Left renal cortex interstitium (tissue), 4 donors: ENCODE results near the gene NUBP2. TPM values are rescaled to one million over a fixed set of nuclear protein-coding genes. Genes with fewer than 3 reads are reported as not detected.

Source experiments
- DNase-seq, 4 donors: peaks; one replicate each; pipeline ENCODE4 v3.0.0-alpha.2; 2013; ENCODE audit warnings: low read depth in 4 of 4, low spot score in 2 of 4, missing footprints in 1 of 4
- polyA plus RNA-seq, 4 donors: library from polyadenylated mRNA; unstranded; fragments of 120-200 nt; gene quantifications; one replicate each; pipeline ENCODE4 v1.2.1, GENCODE V29; 2013; ENCODE audit not compliant: insufficient read length in 4 of 4

The NUBP2 gene, protein sequence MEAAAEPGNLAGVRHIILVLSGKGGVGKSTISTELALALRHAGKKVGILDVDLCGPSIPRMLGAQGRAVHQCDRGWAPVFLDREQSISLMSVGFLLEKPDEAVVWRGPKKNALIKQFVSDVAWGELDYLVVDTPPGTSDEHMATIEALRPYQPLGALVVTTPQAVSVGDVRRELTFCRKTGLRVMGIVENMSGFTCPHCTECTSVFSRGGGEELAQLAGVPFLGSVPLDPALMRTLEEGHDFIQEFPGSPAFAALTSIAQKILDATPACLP
- polyA plus RNA-seq, result 10 to 100 TPM; 35.4 to 69.3 (median 56.4) TPM

DNA sequence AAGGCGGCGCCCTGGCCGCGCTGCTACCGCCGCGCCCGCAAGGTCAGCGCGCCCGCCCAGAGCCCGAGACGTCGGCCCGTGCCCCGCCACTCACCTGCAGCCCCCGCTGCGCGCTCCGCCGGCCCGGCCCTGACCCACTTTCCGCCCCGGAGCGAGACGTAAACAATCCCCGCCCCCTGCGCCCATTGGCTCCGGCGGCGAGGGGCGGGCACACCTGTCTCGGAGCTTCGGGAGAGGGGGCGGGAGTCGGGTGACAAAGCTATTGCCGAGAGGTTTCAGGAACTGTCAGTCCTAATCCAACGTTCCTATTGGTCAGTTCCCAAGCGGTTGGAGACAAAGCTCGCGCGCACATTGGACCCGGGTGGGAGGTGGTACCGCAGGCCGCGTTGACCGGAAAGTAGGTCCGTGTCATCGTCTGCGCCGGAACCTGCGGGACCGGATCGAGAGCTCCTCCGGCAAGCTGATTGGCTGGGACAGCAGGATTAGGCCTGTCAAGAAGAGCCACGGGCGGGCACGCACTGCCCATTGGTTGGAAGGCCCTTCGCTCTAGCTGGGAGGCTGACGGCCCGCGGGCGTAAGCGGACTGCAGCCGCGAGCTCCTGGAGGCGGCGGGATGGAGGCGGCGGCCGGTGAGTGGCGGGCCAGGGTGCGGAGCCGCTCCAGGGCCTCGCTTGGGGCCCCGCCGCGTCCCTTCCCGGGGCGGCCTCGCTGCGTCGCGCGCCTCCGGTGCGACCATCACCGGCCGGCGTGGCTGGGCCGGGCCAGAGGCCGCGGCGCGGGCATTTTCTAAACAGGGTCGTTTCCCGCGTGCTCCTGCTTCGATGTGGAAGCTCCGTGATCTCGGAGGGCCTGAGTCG, at the start of gene NUBP2, which contains the start of gene SPSB3:
Gene NUBP2 (plus strand): TSS at position 553 of the 857 bp plus-strand sequence. CDS start 61 bp downstream, at position 614.
Gene SPSB3 (minus strand): TSS at position 164 of the 857 bp plus-strand sequence. CDS start 1,088 bp downstream, outside the sequence.
- peak; percentile 98 to 100 (median 99) for DNase-seq

DNA sequence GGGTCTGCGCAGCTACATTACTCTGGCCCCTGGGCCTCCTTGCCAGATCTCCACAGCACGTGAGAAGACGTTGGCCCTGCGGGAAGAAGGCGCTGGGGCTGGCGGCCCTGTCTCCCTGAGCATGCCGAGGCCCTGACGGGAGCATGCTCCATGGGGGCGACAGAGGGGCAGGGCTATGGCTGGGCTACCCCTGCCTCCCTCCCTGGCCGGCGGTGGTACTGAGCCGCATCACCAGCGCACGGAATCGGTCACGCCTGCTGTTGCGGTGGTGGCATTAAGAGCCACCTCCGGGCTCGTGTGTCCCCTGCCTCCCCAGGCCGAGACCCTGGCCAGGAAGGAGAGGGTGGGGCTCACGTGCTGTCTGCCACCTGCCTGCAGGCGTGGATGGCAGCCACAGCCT, 48.6 kb upstream of the NUBP2 start:
- no peak for DNase-seq

GRCh38 chr16:1734816-1735215, 47.9 kb upstream of the NUBP2 start:
- no peak for DNase-seq

DNA sequence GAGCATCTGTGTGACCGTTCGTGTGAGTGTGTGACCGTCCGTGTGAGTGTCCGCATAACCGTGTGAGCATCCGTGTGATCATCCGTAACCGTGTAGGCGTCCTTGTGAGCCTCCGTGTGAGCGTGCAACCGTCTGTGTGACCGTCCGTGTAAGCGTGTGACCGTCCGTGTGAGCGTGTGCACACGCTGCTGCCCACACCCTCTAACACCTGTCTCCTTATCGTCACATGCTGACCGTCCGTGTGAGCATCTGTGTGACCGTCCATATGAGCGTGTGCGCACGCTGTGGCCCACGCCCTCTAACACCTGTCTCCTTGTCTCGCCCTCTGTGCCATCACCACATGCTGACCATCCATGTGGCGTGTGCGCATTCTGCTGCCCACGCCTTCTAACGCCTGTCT, 42.5 kb upstream of the NUBP2 start:
- no peak for DNase-seq

GRCh38 chr16:1740781-1741490, 41.8 kb upstream of the NUBP2 start:
- no peak for DNase-seq

GRCh38 chr16:1741553-1742165, 41.1 kb upstream of the NUBP2 start:
- no peak for DNase-seq

DNA sequence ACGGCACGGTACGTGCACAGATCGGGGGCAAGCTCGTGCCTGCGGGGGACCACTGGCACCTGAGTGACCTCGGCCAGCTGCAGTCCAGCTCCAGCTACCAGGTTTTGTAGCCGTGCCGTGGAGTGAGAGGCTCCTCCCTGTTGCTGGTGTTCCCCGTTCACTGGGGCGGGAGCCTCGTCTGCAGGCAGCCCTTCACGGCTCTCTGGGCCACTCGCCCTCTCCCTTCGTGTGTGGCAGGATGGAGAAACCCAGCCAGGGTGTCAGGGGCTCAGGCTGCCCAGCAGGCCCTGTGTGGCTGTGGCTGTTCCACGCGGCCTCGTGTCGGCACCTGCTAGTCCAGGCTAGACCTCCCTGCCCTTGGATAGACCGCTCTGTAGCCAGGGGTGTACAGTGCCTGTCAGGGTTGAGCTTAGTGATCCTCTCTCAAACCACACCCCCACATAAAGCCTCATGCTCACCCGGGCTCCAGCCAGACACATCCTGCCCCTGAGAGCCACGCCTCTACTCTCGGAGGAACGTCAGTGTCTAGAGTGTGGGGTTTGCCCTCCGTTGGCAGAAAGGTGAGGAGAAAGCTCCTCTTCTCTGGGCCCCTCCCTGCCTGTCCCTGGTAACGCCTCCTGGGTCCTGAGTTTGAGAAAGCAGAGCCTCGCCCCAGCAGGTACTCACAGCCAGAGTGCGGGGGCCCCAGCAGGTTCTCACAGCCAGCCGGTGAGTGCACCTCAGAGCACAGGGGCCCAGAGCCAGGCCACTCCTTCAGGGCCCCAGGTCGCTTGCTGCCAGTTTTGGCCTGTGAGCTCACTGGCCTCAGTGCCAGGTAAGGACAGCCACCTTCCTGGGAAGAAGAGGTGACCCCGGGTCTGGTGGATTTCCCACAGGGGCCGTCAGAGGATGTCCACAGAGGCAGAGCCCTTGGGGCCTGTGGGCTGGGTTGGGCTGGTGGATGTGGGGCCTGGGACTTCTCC, 39.1 kb upstream of the NUBP2 start:
- no peak for DNase-seq

DNA sequence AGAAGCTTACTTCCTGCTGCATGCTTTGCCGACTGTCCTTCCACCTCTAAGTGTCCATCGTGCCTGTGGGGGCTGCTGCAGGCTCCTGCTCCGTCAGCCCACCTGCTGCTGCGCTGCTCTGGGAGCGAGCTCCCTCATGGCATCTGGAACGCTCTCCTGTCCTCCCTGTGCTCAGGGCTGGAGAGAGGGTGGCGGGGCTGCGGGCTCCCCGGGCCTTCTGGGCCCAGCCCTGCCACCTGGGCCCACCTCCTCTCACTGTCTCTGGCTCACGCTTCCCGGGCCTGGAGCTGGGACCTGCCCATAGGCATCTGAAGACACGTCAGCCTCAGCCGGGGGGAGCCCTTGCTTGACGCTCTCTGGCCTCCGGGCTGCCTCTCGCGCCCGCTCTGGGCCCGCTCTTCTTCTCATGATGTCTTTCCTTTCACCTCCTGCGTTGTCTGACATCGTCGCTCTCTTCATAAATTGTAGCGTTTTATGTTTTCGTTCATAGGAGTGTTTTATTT, 38.4 kb upstream of the NUBP2 start:
- no peak for DNase-seq

- DNase-seq, result no peak
Observed at GRCh38 chr16:1745181-1745899, 37.4 kb upstream of the NUBP2 start.

DNA sequence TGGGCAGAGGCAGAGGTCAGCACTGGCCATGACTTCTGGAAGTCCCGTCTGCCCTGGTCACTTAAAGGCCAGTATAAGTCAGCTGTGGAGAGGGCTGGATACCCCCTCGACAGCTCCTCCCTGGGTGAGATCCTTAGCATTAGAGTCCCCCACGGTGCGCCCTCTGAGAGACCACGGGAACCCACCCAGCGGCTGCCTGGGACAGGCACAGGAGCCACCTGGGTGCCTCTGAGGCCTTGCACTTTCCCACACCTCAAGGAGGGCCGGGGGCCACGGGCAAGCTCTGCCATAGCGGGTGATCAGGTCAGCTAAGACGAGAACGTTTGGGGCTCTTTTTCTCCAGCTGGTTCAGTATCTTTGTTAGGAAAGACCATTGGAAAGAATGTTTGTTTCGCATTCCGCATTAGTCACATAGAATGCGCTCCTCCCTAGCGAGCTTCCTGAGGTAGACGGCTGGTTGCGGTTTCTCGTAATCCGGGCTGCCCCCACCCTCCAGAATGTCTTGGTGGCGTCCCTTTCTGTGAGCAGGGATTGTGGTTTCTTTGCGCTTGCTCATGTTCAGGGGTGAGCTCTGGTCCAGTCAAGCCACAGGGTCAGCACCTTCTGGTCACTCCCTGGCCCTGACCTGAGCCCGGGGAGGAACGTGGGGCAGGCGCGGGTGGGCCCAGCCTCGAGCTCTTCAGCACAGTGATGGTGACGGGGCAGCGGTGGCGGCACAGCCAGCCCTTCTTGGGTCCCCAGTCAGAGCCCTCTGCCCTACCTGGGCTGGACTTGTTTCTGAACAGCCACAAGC, 36.7 kb upstream of the NUBP2 start:
- no peak for DNase-seq

DNA sequence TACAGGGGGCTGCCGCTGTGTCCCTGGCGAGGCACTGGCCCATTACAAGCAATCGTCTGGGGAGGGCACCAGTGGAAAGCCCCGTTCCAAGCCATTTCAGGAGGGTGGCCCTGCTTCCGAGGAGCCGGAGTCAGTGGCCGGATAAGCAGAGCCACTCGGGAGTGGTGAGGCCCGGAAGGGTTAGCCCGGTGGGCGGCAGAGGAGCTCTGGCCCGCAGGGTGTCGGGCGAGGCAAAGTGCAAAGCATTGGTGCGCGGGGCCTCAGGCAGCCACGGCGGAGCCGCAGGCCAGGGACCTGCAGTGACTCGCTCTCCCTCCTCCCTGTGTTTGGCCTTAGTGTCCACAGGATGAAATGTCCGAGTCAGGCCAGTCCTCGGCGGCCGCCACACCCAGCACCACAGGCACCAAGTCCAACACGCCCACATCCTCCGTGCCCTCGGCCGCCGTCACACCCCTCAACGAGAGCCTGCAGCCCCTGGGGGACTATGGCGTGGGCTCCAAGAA, 36.0 kb upstream of the NUBP2 start:
- DNase-seq, result no peak

GRCh38 chr16:1747934-1748333, 34.8 kb upstream of the NUBP2 start:
- no peak for DNase-seq

- DNase-seq, result no peak
Observed at GRCh38 chr16:1749152-1750117, 33.3 kb upstream of the NUBP2 start.

DNA sequence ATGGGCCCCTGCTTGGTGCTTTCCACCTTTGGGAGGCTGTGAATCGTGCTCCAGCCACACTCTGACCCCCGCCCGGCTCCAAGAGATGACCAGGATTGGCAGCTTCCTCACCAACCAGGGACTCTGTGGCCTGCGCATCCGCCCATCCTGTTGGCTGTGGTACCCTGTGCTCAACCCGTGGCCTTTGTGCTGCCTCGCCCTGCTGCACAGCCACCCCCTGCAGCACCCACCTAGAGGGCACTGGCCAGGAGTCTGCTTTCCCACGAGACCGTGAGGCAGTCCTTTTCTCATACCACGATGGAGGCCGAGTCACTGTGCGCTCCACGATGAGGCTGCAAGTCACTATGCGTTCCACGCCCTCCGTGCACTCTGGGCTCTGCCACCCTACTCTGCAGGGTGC, 30.8 kb upstream of the NUBP2 start:
- DNase-seq, result no peak

- DNase-seq, result no peak
Observed at GRCh38 chr16:1752853-1753252, 29.9 kb upstream of the NUBP2 start.

DNA sequence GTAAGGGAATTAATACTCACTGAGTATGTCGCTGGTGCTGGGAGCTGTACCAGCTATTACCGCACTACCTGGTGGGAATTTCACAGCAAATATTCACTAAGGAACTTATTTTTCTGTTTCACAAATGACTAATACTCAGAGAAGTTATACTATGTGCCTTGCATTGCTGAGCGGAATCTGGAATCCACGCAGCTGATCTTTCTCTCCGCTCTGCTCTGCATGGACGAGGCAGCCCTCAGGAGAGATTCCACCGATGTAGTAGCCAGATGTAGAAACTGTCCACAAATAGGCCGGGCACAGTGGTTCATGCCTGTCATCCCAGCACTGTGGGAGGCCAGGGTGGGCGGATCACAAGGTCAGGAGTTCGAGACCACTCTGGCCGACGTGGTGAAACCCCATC, 28.6 kb upstream of the NUBP2 start:
- DNase-seq, result no peak
